ENCODE data around the gene MT1B.

GRCh38 chr16:56607109-56607618 is 44.5 kb upstream of the MT1B start:
- TF ChIP-seq GATA2 (IDR thresholded peaks at IDR 0.05; ENCODE audit: low read depth, low read length) (no peak), GATA3 (IDR thresholded peaks at IDR 0.05; ENCODE audit: low read depth, low read length) (no peak)

All from SH-SY5Y (cell line).